Measurements from ENCODE around the gene EYS. TPM values are rescaled to one million over a fixed set of nuclear protein-coding genes. Genes with fewer than 3 reads are reported as not detected.

The EYS gene
- total and polyA plus RNA-seq, 2 of the 13 experiments (the other 11 are each of a cell fraction or from before 2014, with no cell fraction given) = 0.04 to 0.07 TPM

DNA sequence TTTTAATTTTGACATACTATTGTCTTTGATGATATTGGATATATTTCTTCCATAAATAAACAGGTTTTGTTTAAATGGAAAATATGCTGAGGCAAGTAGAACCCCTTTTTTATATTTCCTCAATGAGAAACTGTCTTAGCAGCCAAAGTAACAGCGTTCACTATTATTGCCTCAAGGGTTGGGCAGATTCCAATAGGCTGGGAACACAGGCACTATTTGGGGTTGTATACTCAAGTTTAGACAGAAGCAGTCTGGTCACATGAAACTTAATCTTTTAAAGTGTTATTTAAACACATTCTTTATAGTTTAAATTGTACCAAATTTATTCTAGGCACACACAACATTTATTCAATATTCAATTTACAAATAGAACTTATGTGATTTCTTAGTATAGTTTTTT lies 520.2 kb downstream of the EYS start:
- Histone ChIP-seq H3K27ac (ENCODE audit: extremely low read length, insufficient read depth, low read length) (no peak overlapping the region), H4K20me1 (ENCODE audit: insufficient read depth, low read length) (no peaks in the 10 kb centered on the region), H3K4me3 (replicated peaks in 1 of 3; ENCODE audit: insufficient read depth in 1 of 3, low read depth in 2 of 3, low read length in 3 of 3) (no peak overlapping the region), H3K9ac (ENCODE audit: insufficient read depth, low read depth, low read length) (no peak overlapping the region), H3K9me3 (ENCODE audit: low read length) (no peaks in the 10 kb centered on the region), H2AFZ (ENCODE audit: low read length) (no peak overlapping the region), H3K4me2 (ENCODE audit: low read depth, low read length) (no peak overlapping the region), H3K4me1 (ENCODE audit: insufficient read depth, low read length) (no peaks in the 10 kb centered on the region), H3K79me2 (ENCODE audit: insufficient read depth, low read length) (no peaks in the 10 kb centered on the region), H3K36me3 (replicated peaks in 1 of 2; ENCODE audit: control insufficient read depth in 1 of 2, insufficient read depth in 2 of 2, low read length in 2 of 2) (no peaks in the 10 kb centered on the region), H3K27me3 (ENCODE audit: control insufficient read depth in 1 of 2, insufficient read depth in 2 of 2, low read length in 2 of 2) (no peaks in the 10 kb centered on the region)
- FAIRE-seq (no peak), DNase-seq (ENCODE audit: low spot score) (no peak), ATAC-seq (no peak)
- in situ Hi-C loops (cut with HindIII; ENCODE audit: extremely low pct_ligation_motif_present, low pct_unique_long_range_greater_than_20kb) = no loop called here
- POLR2A ChIA-PET = no interaction called here
- BruUV-seq (replicated peaks) = no TSS peak
- 3% methylated on average over 1 of the region's 1 CpG for WGBS (ENCODE audit: low lambda C conversion rate)
- intact Hi-C loops (cut with micrococcal nuclease; ENCODE audit: unreplicated experiment) = no loop called here
- CTCF ChIA-PET (ENCODE audit: low intra/inter-chr PET ratio, low total read pairs) = no interaction called here
- TF ChIP-seq, protein P1, sequence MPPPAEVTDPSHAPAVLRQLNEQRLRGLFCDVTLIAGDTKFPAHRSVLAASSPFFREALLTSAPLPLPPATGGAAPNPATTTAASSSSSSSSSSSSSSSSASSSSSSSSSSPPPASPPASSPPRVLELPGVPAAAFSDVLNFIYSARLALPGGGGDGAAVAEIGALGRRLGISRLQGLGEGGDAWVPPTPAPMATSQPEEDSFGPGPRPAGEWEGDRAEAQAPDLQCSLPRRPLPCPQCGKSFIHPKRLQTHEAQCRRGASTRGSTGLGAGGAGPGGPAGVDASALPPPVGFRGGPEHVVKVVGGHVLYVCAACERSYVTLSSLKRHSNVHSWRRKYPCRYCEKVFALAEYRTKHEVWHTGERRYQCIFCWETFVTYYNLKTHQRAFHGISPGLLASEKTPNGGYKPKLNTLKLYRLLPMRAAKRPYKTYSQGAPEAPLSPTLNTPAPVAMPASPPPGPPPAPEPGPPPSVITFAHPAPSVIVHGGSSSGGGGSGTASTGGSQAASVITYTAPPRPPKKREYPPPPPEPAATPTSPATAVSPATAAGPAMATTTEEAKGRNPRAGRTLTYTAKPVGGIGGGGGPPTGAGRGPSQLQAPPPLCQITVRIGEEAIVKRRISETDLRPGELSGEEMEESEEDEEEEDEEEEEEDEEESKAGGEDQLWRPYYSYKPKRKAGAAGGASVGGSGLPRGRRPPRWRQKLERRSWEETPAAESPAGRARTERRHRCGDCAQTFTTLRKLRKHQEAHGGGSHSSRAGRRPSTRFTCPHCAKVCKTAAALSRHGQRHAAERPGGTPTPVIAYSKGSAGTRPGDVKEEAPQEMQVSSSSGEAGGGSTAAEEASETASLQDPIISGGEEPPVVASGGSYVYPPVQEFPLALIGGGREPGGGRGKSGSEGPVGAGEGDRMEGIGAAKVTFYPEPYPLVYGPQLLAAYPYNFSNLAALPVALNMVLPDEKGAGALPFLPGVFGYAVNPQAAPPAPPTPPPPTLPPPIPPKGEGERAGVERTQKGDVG (CRISPR knock-in tag; IDR thresholded peaks at IDR 0.05; ENCODE audit: borderline replicate concordance) = no peak
- TF ChIP-seq, protein P2, sequence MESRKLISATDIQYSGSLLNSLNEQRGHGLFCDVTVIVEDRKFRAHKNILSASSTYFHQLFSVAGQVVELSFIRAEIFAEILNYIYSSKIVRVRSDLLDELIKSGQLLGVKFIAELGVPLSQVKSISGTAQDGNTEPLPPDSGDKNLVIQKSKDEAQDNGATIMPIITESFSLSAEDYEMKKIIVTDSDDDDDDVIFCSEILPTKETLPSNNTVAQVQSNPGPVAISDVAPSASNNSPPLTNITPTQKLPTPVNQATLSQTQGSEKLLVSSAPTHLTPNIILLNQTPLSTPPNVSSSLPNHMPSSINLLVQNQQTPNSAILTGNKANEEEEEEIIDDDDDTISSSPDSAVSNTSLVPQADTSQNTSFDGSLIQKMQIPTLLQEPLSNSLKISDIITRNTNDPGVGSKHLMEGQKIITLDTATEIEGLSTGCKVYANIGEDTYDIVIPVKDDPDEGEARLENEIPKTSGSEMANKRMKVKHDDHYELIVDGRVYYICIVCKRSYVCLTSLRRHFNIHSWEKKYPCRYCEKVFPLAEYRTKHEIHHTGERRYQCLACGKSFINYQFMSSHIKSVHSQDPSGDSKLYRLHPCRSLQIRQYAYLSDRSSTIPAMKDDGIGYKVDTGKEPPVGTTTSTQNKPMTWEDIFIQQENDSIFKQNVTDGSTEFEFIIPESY (CRISPR knock-in tag; IDR thresholded peaks at IDR 0.05) = no peak
- TF ChIP-seq RAD51 (IDR thresholded peaks at IDR 0.05; ENCODE audit: borderline replicate concordance) (no peak), ADNP (CRISPR knock-in tag; IDR thresholded peaks at IDR 0.05) (no peak), SNAI1 (CRISPR knock-in tag; IDR thresholded peaks at IDR 0.05; ENCODE audit: borderline replicate concordance) (no peak), TGIF2 (CRISPR knock-in tag; IDR thresholded peaks at IDR 0.05) (no peak), ZSCAN25 (CRISPR knock-in tag; IDR thresholded peaks at IDR 0.05) (no peak), ZFP36 (IDR thresholded peaks at IDR 0.05; ENCODE audit: borderline replicate concordance, low read depth, low read length, partially characterized antibody) (no peak), ZNF282 (IDR thresholded peaks at IDR 0.05; ENCODE audit: partially characterized antibody) (no peak), SIN3A (IDR thresholded peaks at IDR 0.05; ENCODE audit: borderline replicate concordance, low read depth, low read length) (no peak), HNF4A (CRISPR knock-in tag; IDR thresholded peaks at IDR 0.05) (no peak), ZNF570 (CRISPR knock-in tag; IDR thresholded peaks at IDR 0.05; ENCODE audit: borderline replicate concordance) (no peak)
- TF ChIP-seq, protein P3, sequence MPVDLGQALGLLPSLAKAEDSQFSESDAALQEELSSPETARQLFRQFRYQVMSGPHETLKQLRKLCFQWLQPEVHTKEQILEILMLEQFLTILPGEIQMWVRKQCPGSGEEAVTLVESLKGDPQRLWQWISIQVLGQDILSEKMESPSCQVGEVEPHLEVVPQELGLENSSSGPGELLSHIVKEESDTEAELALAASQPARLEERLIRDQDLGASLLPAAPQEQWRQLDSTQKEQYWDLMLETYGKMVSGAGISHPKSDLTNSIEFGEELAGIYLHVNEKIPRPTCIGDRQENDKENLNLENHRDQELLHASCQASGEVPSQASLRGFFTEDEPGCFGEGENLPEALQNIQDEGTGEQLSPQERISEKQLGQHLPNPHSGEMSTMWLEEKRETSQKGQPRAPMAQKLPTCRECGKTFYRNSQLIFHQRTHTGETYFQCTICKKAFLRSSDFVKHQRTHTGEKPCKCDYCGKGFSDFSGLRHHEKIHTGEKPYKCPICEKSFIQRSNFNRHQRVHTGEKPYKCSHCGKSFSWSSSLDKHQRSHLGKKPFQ (CRISPR knock-in tag; IDR thresholded peaks at IDR 0.05; ENCODE audit: insufficient replicate concordance) = no peak
- TF ChIP-seq, protein P4, sequence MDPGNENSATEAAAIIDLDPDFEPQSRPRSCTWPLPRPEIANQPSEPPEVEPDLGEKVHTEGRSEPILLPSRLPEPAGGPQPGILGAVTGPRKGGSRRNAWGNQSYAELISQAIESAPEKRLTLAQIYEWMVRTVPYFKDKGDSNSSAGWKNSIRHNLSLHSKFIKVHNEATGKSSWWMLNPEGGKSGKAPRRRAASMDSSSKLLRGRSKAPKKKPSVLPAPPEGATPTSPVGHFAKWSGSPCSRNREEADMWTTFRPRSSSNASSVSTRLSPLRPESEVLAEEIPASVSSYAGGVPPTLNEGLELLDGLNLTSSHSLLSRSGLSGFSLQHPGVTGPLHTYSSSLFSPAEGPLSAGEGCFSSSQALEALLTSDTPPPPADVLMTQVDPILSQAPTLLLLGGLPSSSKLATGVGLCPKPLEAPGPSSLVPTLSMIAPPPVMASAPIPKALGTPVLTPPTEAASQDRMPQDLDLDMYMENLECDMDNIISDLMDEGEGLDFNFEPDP (CRISPR knock-in tag; conservative IDR thresholded peaks at IDR 0.05) = no peak

Measured in HepG2 (cell line).